GM18951 (cell line): Measurements from ENCODE around the gene SZRD1.

ENCODE experiments used
- POLR2A ChIP-seq: IDR thresholded peaks from 4 replicates; pipeline ENCODE4 v1.6.1; 2011; ENCODE audit warnings: mild to moderate bottlenecking; ENCODE audit not compliant: insufficient read length, insufficient read depth; ENCODE audit errors: extremely low read depth
- in situ Hi-C: fragments of 300-500 bp; cut with MboI; formaldehyde crosslinking; loops from one replicate; pipeline ENCODE4 v1.12.0; 2022; ENCODE audit warnings: low sequenced_read_pairs, mixed read lengths, inconsistent platforms; ENCODE audit not compliant: unreplicated experiment

The SZRD1 gene

GRCh38 chr1:16393570-16394521 lies 26.8 kb downstream of the SZRD1 start:
- in situ Hi-C loops, result no loop called here
- no peak for TF ChIP-seq POLR2A

GRCh38 chr1:16394977-16395376 lies 27.9 kb downstream of the SZRD1 start:
- in situ Hi-C loops, result no loop called here
- no peak for TF ChIP-seq POLR2A

DNA sequence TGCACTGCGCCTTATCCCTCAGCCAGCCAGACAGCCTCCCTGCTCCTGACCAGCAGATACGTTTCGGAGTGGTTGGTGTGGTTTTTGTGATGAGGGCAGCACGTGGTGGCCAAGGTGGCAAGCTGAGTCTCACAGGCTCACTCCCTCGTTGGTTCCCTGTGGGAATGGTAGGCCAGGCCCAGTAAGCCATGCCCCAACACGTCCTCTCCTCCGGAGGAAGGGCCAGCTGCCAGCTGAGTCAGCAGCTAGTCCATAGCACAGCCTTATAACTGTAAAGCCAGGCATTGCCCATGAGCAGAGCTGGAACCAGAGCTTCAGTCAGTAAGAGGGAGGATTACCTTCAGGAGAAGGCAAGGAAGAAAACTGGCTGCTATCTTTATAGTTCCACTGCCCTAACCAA lies 29.5 kb downstream of the SZRD1 start:
- no peak for TF ChIP-seq POLR2A
- in situ Hi-C loops, result no loop called here

- TF ChIP-seq POLR2A, result no peak
- in situ Hi-C loops, result no loop called here
Observed at GRCh38 chr1:16397120-16397519, 30.1 kb downstream of the SZRD1 start.

DNA sequence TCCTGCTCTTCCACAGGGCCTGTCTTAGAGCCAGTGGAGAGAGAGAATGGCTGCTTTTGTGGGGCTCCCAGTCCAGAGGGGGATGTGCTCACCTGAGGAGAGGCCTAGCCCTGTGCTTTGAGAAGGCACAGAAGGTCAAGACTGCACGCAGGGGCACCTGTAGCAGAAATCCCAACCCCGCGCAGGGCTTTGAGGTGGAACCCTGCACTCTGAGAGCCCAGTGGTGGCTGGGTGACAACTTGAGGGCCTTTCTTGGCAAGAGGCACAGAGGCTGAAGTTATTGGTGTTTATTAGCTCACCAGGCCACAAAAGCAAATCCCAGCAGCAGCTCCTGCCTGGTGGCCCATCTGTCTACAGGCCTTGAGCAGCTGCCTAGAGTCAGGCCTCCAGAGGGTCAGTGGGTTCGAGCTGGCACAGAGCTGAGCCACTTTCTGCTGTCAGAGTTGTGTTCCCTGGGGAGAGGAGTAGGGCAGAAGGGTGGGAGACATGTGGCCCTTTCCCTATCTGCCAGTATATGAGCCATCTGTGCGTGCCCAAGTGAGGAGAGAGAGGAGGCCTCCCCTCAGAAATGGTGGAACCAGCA lies 31.4 kb downstream of the SZRD1 start:
- in situ Hi-C loops, result no loop called here

GRCh38 chr1:16402742-16403141 lies 35.7 kb downstream of the SZRD1 start:
- TF ChIP-seq POLR2A, result no peak
- in situ Hi-C loops, result no loop called here

More for the DNA sequence above, 31.4 kb downstream of the SZRD1 start:
- TF ChIP-seq POLR2A, result no peak

DNA sequence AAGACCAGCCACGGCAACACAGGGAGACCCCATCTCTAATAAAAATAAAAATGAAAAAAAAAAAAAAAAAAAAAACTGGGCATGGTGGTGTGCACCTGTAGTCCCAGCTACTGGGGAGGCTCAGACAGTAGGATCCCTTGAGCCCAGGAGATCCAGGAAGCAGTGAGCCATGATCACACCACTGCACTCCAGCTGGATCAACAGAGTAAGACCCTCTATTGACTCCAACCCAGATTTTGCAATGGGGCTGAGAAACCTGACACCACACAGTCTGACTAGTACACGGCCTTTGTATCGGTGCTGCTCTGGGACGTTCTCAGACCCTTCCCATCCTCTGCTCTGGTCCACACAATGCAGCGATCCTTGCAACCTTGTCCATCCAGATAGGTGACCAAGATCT lies 38.4 kb downstream of the SZRD1 start:
- TF ChIP-seq POLR2A, result no peak
- in situ Hi-C loops, result no loop called here

DNA sequence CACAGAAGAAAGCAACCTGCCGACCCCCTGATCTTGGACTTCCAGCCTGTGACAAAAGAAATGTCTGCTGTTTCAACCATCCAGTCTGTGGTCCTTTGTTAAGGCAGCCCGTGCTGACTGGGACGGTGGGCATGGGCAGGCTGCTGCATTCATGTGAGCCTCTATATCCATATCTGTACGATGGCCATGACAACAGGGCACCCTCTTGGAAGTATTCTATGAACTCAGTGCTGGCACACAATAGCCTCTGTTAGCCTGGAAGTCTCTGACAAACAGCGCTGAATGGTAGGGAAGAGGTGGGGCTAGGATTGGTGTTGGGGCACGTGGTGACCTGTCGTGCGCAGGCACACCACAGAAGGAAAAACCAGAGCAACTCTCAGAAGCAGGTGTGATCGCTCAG lies 39.8 kb downstream of the SZRD1 start:
- in situ Hi-C loops, result no loop called here
- TF ChIP-seq POLR2A, result no peak

DNA sequence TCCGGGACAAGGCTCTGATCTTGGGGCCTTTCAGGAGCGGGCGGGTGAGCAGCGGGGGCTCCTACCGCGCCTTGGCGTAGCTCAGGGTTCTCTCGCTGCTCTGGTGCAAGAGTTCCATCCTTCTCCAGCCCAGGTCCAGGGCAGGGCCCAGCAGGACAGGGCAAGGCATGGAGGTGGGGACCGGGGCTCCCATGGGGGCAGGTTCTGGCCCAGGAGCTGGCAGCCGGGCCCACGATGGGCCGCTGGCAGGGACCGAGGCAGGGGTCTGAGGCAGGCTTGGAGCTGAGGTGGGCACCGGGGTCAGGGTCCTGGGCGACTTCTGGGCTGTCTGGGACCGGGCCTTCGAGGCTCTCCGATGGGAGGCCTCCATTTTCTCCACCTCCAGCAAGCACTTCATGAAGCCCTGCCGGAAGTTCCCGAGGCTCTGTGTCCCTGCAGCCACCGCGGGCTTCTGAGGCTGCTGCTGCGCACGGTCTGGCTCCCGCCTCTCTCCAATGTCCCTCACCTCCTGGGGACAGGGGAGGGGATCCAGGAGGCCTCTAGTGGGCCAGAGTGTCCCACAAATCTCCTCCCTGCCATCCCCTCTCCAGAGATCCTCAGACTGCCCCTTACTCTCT lies 42.6 kb downstream of the SZRD1 start:
- TF ChIP-seq POLR2A, result no peak
- in situ Hi-C loops, result no loop called here

DNA sequence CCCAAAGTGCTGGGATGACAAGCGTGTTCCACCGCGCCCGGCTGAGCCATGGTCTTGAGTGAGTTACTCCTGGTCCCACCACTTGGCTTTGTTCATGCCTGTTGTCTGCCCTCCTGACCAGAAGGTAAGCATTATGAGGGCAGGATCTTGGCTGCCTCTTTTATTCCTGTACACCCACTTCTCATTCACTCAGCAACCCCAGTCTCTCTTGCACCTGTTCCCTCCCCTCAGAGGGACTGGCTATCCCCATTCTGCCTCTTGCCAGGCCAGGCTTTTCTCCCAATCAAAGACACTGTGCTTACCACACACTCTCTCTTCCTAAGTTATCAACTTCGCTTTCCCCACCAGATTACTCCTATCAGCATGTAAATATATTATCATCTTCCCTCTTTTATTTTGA lies 43.8 kb downstream of the SZRD1 start:
- no peak for TF ChIP-seq POLR2A
- in situ Hi-C loops, result no loop called here

GRCh38 chr1:16413191-16413590 lies 46.1 kb downstream of the SZRD1 start:
- in situ Hi-C loops, result no loop called here
- TF ChIP-seq POLR2A, result no peak

- in situ Hi-C loops, result no loop called here
- TF ChIP-seq POLR2A, result no peak
Observed at GRCh38 chr1:16418823-16419425, 51.9 kb downstream of the SZRD1 start.

GRCh38 chr1:16420424-16421118 lies 53.5 kb downstream of the SZRD1 start:
- in situ Hi-C loops, result no loop called here

More at GRCh38 chr1:16420424-16421118, 53.5 kb downstream of the SZRD1 start:
- no peak for TF ChIP-seq POLR2A
